Measurements from ENCODE around the gene ATXN1.
A peak's percentile ranks its signal among the peaks of the same experiment; 100 is the strongest.
"Not testable (repeated sequence)": the region's sequence is repeated elsewhere in the genome, so short reads cannot be mapped to it uniquely, and the experiment has no call there.

Gene ATXN1

GRCh38 chr6:16718356-16718755, 42.9 kb downstream of the ATXN1 start:
- DNase-seq = no peak

DNA sequence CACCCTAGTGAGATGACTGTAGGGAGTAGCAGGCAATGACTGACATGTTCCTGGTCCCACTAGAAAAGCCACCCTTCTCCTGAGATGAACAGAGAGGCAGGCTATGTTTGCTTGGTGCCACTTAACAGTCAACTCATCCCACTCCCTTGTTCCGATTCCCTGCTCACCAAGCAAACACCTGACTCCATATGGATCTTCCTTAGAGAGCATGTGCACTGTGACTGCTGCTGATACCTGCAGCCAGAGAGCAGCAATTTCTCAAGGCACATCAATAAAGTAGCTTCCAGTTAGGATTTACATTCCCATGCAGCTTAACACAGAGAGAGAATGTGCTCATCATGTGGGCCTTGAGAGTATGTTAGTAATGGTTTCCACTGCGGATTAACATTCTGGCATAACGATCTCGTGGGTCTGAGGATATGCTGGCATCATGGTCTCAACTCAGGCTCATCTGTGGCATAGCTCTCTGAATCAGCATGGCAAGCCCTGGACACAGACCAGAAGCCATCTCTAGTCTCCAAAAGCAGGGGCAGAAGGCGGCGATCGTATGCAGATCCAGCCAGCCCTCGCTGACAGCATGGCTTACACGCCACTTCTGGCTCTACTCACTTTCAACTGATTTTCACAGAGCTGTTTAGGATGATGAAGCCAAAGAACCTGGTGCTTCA, 43.9 kb downstream of the ATXN1 start:
- peak; percentile 59 to 83 for DNase-seq

GRCh38 chr6:16716321-16716858, 44.9 kb downstream of the ATXN1 start:
- DNase-seq = no peak

- no peak for DNase-seq
These were observed 47.7 kb downstream of the ATXN1 start for GRCh38 chr6:16713597-16713996.

- DNase-seq = peak; percentile 78 to 81
These were observed 48.3 kb downstream of the ATXN1 start for GRCh38 chr6:16712931-16713484.

- DNase-seq = no peak
These were observed 48.9 kb downstream of the ATXN1 start for GRCh38 chr6:16712255-16712930.

GRCh38 chr6:16711546-16712254, 49.6 kb downstream of the ATXN1 start:
- DNase-seq = no peak

GRCh38 chr6:16706911-16707783, 54.1 kb downstream of the ATXN1 start:
- DNase-seq = no peak

- DNase-seq = not testable (repeated sequence)
These were observed 54.8 kb downstream of the ATXN1 start for GRCh38 chr6:16706491-16706890.

DNA sequence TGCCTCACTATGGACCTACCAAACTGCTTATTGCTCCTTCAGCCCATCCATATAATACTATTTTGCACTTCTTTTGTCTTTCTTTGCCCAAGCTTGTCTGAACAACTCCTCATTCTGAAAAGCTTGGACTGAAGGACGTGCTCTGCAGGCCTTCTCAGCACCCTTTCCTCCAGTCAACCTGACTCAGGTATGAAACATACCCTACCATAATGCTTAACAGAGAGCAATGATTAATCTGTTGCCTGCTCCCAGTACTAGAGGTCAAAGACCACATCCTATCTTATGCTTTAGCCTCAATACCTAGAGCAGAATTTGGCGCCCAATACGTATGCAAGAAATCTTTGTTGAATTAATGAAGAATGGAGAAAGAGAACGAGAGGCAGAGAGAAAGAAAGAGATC, 55.2 kb downstream of the ATXN1 start:
- no peak for DNase-seq

GRCh38 chr6:16705081-16705993, 55.9 kb downstream of the ATXN1 start:
- no peak for DNase-seq

DNA sequence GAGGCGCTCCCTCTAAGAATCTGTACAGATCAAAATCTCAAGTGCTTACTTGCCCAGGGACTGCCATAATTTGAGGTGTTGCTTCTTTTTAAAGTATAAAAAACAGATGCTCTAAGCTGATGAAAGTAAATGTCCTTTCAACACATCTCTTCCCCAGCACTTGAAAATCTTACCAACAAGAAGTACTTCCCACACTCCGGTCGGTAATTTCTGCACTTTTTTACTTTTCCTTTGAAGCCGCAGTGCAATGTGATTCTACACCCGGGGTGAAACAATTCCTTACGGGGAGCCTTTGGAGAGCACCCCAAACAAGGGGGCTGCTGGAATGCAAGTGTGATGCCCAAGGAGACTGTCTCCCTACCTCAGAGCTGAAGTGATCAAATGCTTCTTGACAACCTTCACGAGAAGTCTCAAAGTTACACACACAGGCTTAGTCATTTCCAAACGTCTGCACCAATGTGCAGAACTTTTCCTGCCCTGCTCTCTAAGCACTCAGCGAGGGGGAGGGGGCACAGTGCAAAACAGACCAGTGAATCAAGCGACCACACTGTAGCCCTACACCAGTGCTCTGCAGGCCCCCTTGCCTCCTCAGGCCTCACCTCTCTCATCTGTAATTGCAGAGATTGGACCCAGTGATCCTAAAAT, 56.7 kb downstream of the ATXN1 start:
- DNase-seq = no peak

DNA sequence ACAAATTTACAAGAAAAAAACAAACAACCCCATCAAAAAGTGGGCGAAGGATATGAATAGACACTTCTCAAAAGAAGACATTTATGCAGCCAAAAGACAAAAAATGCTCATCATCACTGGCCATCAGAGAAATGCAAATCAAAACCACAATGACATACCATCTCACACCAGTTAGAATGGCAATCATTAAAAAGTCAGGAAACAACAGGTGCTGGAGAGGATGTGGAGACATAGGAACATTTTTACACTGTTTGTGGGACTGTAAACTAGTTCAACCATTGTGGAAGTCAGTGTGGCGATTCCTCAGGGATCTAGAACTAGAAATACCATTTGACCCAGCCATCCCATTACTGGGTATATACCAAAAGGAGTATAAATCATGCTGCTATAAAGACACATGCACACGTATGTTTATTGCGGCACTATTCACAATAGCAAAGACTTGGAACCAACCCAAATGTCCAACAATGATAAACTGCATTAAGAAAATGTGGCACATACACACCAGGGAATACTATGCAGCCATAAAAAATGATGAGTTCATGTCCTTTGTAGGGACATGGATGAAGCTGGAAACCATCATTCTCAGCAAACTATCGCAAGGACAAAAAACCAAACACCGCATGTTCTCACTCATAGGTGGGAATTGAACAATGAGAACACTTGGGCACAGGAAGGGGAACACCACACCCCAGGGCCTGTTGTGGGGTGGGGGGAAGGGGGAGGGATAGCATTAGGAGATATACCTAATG, 58.5 kb downstream of the ATXN1 start:
- DNase-seq = not testable (repeated sequence)

DNA sequence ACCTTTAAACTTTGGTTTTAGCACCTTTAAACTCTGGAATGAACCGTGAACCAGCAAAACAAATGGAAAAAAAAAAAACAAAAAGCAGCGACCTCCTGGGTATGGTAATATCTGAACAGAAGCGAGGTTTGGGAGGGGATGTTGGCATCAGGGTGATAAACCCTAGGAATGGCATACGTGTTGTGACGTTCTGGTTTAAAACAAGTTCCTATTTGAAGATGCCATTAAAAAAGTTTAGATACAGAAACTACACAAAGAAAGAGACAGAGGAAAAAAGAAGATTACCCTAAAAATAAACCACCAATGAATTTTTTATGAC, 60.4 kb downstream of the ATXN1 start:
- DNase-seq = no peak

DNA sequence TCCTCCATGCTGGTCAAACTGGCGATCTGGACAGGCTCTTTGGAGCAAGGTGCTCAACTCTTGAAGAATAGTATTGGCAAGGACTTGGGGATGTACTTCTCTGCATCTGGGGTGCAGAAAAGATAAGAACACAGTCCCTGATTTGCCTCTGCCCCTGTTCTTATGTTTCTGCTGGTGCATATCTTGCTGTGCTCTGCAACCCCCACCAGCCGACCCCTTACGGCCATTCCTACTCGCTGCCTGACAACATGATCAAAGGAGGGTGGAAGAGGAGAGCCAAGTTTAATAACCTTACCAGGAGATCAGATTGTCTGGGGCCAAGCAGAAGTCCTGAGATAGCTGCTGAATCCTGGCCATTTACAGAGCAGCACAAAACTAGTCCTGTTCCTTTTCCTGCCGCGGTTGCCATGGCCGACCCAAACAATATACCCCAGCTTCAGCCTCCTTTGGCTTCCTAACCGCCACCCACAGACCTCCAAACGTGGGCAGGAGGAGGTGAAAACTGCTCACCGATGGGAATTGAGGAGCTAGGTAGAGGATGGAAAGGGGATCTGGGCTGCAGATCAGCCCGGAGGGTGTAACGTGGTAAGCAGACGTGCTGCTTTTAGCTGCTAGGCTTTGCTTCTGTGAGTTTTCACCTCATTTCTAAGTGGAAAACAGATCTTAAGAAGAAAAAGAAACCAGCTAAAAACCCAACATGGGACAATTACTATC, 60.9 kb downstream of the ATXN1 start:
- DNase-seq = no peak

GRCh38 chr6:16698997-16699868, 62.0 kb downstream of the ATXN1 start:
- peak in 1 of 2 experiments; percentile 18 for DNase-seq

GRCh38 chr6:16698162-16698533, 63.1 kb downstream of the ATXN1 start:
- DNase-seq = no peak

- DNase-seq = no peak
These were observed 63.7 kb downstream of the ATXN1 start for GRCh38 chr6:16697437-16698161.
